PFSK-1 (cell line): Measurements from ENCODE around the gene CUBN.

Source experiments
- POLR2AphosphoS5 ChIP-seq: IDR thresholded peaks from 2 replicates; pipeline ENCODE4 v1.6.1; 2012; ENCODE audit warnings: low read depth, mild to moderate bottlenecking, control low read depth, low read length, moderate library complexity
- REST ChIP-seq, 2 experiments: IDR thresholded peaks; 2 replicates each; pipeline versions ENCODE4 v1.6.1 to v1.8.0; 2011 to 2012; ENCODE audit warnings: low read depth in 2 of 2, low read length in 2 of 2, control low read depth in 1 of 2, inconsistent platforms in 1 of 2, mild to moderate bottlenecking in 1 of 2, moderate library complexity in 1 of 2; ENCODE audit not compliant: insufficient read depth in 1 of 2

- TF ChIP-seq REST (IDR thresholded peaks at IDR 0.05; ENCODE audit: insufficient read depth in 1 of 2, low read depth in 2 of 2, low read length in 2 of 2) = no peak
- no peak for TF ChIP-seq POLR2AphosphoS5
Observed at GRCh38 chr10:16943295-16944285, 186.0 kb downstream of the CUBN start.
